Measurements from ENCODE around the gene LRRC71. TPM values are rescaled to one million over a fixed set of nuclear protein-coding genes. Genes with fewer than 3 reads are reported as not detected.

Gene LRRC71
- total RNA-seq, 1 donor from 2014 or later = 0.14 TPM

DNA sequence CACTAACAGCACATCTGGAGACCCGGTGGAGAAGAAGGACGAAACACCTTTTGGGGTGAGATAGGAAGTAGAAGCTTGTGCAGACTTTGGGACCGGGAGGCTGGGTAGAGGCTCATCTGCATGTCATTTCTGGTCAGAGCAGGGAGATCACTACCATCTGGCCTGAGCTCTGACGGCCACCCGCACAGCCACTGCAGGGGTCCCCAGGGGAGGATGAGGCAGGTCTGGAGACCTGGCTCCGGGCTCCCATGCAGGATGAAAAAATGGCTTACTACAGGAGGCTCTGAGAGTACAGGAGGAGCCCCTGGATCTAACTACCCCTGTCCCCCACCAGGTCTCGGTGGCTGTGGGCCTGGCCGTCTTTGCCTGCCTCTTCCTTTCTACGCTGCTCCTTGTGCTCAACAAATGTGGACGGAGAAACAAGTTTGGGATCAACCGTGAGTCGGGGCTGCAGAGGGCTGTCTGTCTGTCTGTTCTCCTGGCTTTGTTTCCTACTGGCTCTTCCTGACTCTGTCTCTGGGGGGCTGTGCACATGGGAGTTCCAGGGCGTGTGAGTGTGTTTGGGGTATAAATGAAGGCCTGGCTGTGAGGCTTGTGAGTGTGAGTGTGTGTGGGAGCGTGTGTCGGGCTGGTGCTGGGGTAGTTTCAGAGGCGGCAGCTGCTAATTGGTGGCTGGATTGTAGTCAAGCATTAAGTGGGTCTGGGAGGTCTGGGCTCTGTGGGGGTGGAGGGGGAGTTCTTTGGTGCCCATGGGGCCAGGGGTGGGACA is 45.7 kb upstream of the LRRC71 start:
- no peak for DNase-seq (ENCODE audit: low read depth)
- Histone ChIP-seq H3K4me3 (ENCODE audit: insufficient read depth, low read depth, low read length) (no peak overlapping the region), H3K79me2 (ENCODE audit: insufficient read depth, low read length) (no peaks in the 10 kb centered on the region), H3K4me2 (ENCODE audit: low read length) (no peak overlapping the region), H3K9me3 (ENCODE audit: insufficient read depth, low read depth, low read length) (no peaks in the 10 kb centered on the region), H2AFZ (ENCODE audit: low read depth, low read length) (no peak overlapping the region), H3K4me1 (ENCODE audit: insufficient read depth, low read length) (peaks cover 14% of the 10 kb centered on the region), H4K20me1 (ENCODE audit: insufficient read depth, low read length) (no peaks in the 10 kb centered on the region), H3K27me3 (ENCODE audit: insufficient read depth, low read length) (peaks cover 35% of the 10 kb centered on the region), H3K9ac (ENCODE audit: low read length) (no peak overlapping the region), H3K36me3 (ENCODE audit: insufficient read depth, low read length) (no peaks in the 10 kb centered on the region), H3K27ac (ENCODE audit: low read depth, low read length) (no peak overlapping the region)
- H3K9me3 Mint-ChIP-seq (ENCODE audit: unreplicated experiment) = peaks cover 4% of the 10 kb centered on the region
- peaks cover 56% of the 10 kb centered on the region for H3K27me3 Mint-ChIP-seq (ENCODE audit: low read depth, unreplicated experiment)
- peak overlapping the region; percentile 8 for H3K27ac Mint-ChIP-seq (ENCODE audit: unreplicated experiment)
- H3K4me3 Mint-ChIP-seq (ENCODE audit: unreplicated experiment) = no peak overlapping the region
- peaks cover 6% of the 10 kb centered on the region for H3K4me1 Mint-ChIP-seq (ENCODE audit: low read depth, unreplicated experiment)
- FAIRE-seq = no peak
- no peak for TF ChIP-seq EZH2 (IDR thresholded peaks at IDR 0.05; ENCODE audit: insufficient read depth, low read length)
- TF ChIP-seq, protein P1, sequence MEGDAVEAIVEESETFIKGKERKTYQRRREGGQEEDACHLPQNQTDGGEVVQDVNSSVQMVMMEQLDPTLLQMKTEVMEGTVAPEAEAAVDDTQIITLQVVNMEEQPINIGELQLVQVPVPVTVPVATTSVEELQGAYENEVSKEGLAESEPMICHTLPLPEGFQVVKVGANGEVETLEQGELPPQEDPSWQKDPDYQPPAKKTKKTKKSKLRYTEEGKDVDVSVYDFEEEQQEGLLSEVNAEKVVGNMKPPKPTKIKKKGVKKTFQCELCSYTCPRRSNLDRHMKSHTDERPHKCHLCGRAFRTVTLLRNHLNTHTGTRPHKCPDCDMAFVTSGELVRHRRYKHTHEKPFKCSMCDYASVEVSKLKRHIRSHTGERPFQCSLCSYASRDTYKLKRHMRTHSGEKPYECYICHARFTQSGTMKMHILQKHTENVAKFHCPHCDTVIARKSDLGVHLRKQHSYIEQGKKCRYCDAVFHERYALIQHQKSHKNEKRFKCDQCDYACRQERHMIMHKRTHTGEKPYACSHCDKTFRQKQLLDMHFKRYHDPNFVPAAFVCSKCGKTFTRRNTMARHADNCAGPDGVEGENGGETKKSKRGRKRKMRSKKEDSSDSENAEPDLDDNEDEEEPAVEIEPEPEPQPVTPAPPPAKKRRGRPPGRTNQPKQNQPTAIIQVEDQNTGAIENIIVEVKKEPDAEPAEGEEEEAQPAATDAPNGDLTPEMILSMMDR (IDR thresholded peaks at IDR 0.05; ENCODE audit: insufficient read depth, low read depth, low read length) = no peak
- peaks cover 2% of the 10 kb centered on the region for H3K36me3 Mint-ChIP-seq (ENCODE audit: low read depth, unreplicated experiment)

DNA sequence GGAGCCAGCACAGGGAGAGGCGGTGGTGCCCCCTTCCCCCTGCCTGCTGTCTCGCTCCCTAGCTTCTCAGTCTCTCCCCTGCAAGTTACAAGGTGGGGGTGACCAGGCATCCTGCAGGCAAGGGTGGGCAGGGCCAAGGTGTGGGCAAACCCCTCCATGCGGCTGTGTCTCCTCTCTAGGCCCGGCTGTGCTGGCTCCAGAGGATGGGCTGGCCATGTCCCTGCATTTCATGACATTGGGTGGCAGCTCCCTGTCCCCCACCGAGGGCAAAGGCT is 45.2 kb upstream of the LRRC71 start:
- Histone ChIP-seq H3K4me1 (ENCODE audit: insufficient read depth, low read length) (peaks cover 9% of the 10 kb centered on the region), H3K9me3 (ENCODE audit: insufficient read depth, low read depth, low read length) (no peaks in the 10 kb centered on the region), H4K20me1 (ENCODE audit: insufficient read depth, low read length) (no peaks in the 10 kb centered on the region), H3K4me2 (ENCODE audit: low read length) (no peak overlapping the region), H3K27ac (ENCODE audit: low read depth, low read length) (no peak overlapping the region), H2AFZ (ENCODE audit: low read depth, low read length) (no peak overlapping the region), H3K27me3 (ENCODE audit: insufficient read depth, low read length) (peaks cover 35% of the 10 kb centered on the region), H3K4me3 (ENCODE audit: insufficient read depth, low read depth, low read length) (no peak overlapping the region), H3K36me3 (ENCODE audit: insufficient read depth, low read length) (no peaks in the 10 kb centered on the region), H3K79me2 (ENCODE audit: insufficient read depth, low read length) (no peaks in the 10 kb centered on the region), H3K9ac (ENCODE audit: low read length) (no peak overlapping the region)
- TF ChIP-seq EZH2 (IDR thresholded peaks at IDR 0.05; ENCODE audit: insufficient read depth, low read length) = no peak
- TF ChIP-seq, protein P1 (IDR thresholded peaks at IDR 0.05; ENCODE audit: insufficient read depth, low read depth, low read length) = no peak
- Mint-ChIP-seq H3K4me1 (ENCODE audit: low read depth, unreplicated experiment) (peaks cover 6% of the 10 kb centered on the region), H3K27ac (ENCODE audit: unreplicated experiment) (no peak overlapping the region), H3K36me3 (ENCODE audit: low read depth, unreplicated experiment) (peaks cover 2% of the 10 kb centered on the region), H3K4me3 (ENCODE audit: unreplicated experiment) (no peak overlapping the region), H3K27me3 (ENCODE audit: low read depth, unreplicated experiment) (peaks cover 61% of the 10 kb centered on the region), H3K9me3 (ENCODE audit: unreplicated experiment) (peaks cover 4% of the 10 kb centered on the region)
- FAIRE-seq (no peak), DNase-seq (ENCODE audit: low read depth) (no peak)

DNA sequence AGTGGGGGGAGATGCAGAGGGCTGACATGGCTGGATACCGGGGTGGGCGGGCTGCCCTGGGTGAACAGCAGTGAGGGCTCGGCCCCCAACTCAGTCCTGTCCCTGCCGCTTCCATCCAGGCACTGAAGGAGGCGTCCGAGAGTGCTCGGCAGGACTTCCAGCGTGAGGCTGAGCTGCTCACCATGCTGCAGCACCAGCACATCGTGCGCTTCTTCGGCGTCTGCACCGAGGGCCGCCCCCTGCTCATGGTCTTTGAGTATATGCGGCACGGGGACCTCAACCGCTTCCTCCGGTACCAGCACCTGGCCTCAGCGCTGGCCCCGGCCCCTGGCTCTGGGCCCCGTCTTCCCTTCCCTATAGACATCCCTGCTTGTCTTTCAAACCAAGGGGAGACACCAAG is 44.2 kb upstream of the LRRC71 start:
- Mint-ChIP-seq H3K36me3 (ENCODE audit: low read depth, unreplicated experiment) (peaks cover 2% of the 10 kb centered on the region), H3K27ac (ENCODE audit: unreplicated experiment) (no peak overlapping the region), H3K4me3 (ENCODE audit: unreplicated experiment) (no peak overlapping the region), H3K4me1 (ENCODE audit: low read depth, unreplicated experiment) (no peaks in the 10 kb centered on the region), H3K9me3 (ENCODE audit: unreplicated experiment) (peaks cover 4% of the 10 kb centered on the region), H3K27me3 (ENCODE audit: low read depth, unreplicated experiment) (peaks cover 69% of the 10 kb centered on the region)
- Histone ChIP-seq H3K9me3 (ENCODE audit: insufficient read depth, low read depth, low read length) (no peaks in the 10 kb centered on the region), H2AFZ (ENCODE audit: low read depth, low read length) (peak overlapping the region; percentile 10), H3K4me2 (ENCODE audit: low read length) (no peak overlapping the region), H4K20me1 (ENCODE audit: insufficient read depth, low read length) (no peaks in the 10 kb centered on the region), H3K36me3 (ENCODE audit: insufficient read depth, low read length) (no peaks in the 10 kb centered on the region), H3K79me2 (ENCODE audit: insufficient read depth, low read length) (no peaks in the 10 kb centered on the region), H3K4me1 (ENCODE audit: insufficient read depth, low read length) (no peaks in the 10 kb centered on the region), H3K27ac (ENCODE audit: low read depth, low read length) (no peak overlapping the region), H3K27me3 (ENCODE audit: insufficient read depth, low read length) (peaks cover 41% of the 10 kb centered on the region), H3K9ac (ENCODE audit: low read length) (no peak overlapping the region), H3K4me3 (ENCODE audit: insufficient read depth, low read depth, low read length) (no peak overlapping the region)
- DNase-seq (ENCODE audit: low read depth) (no peak), FAIRE-seq (no peak)
- no peak for TF ChIP-seq EZH2 (IDR thresholded peaks at IDR 0.05; ENCODE audit: insufficient read depth, low read length)
- TF ChIP-seq, protein P1 (IDR thresholded peaks at IDR 0.05; ENCODE audit: insufficient read depth, low read depth, low read length) = no peak

Data from astrocyte (in vitro differentiated cells and primary cell).